Erythroblast (primary cell): ENCODE measurements around the gene BCL2.

ENCODE experiments used
- GATA1 ChIP-seq: IDR thresholded peaks from 2 replicates; pipeline ENCODE4 v1.6.1; 2011; ENCODE audit warnings: low read depth, mild to moderate bottlenecking, control low read depth, low read length, moderate library complexity
- POLR2A ChIP-seq: IDR thresholded peaks from 2 replicates; pipeline ENCODE4 v1.6.1; 2011; ENCODE audit warnings: mild to moderate bottlenecking, low read length

DNA sequence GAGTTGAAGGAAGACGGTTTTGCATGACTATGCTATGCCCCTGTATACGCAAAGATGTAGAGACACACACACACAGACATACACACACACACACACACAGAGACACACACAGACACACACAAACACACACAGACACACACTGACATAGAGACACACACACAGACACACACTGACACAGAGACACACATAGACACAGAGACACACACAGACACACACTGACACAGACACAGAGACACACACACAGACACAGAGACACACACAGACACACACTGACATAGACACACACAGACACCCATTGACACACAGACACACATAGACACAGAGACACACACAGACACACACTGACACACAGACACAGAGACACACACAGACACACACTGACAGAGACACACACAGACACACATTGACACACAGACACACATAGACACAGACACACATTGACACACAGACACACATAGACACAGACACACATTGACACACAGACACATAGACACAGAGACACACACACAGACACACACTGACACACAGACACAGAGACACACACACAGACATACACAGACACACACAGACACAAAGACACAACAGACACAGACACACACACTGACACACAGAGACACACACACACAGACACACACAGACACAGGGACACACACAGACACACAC, 121.3 kb downstream of the BCL2 start:
- TF ChIP-seq POLR2A: no peak
- no peak for TF ChIP-seq GATA1
